Measurements from ENCODE around the gene POLL.

GRCh38 chr10:101579516-101579870 is 8.6 kb downstream of the POLL start:
- TF ChIP-seq CTCF (IDR thresholded peaks at IDR 0.05) (no peak), POLR2A (IDR thresholded peaks at IDR 0.05) (no peak), POLR2AphosphoS5 (IDR thresholded peaks at IDR 0.05) (no peak), EP300 (IDR thresholded peaks at IDR 0.05) (no peak)
